Upper lobe of left lung (tissue), 4 donors: ENCODE data around the gene LSP1.

ENCODE experiments used
- POLR2AphosphoS5 ChIP-seq, 2 donors: sonication (generic); formaldehyde crosslinking; IDR thresholded peaks; one replicate each; pipeline ENCODE4 v1.5.1; 2017; ENCODE audit warnings: antibody characterized with exemption in 2 of 2
- TF ChIP-seq, protein P1 (sequence below), 6 experiments: fragments of 450-650 bp in 4 of 6; fragments of 200-600 bp in 2 of 6; sonication (generic) in 2 of 6; IDR thresholded peaks; one replicate each; pipeline ENCODE4 v1.5.1; 2016 to 2019; ENCODE audit warnings: antibody characterized with exemption in 6 of 6

DNA sequence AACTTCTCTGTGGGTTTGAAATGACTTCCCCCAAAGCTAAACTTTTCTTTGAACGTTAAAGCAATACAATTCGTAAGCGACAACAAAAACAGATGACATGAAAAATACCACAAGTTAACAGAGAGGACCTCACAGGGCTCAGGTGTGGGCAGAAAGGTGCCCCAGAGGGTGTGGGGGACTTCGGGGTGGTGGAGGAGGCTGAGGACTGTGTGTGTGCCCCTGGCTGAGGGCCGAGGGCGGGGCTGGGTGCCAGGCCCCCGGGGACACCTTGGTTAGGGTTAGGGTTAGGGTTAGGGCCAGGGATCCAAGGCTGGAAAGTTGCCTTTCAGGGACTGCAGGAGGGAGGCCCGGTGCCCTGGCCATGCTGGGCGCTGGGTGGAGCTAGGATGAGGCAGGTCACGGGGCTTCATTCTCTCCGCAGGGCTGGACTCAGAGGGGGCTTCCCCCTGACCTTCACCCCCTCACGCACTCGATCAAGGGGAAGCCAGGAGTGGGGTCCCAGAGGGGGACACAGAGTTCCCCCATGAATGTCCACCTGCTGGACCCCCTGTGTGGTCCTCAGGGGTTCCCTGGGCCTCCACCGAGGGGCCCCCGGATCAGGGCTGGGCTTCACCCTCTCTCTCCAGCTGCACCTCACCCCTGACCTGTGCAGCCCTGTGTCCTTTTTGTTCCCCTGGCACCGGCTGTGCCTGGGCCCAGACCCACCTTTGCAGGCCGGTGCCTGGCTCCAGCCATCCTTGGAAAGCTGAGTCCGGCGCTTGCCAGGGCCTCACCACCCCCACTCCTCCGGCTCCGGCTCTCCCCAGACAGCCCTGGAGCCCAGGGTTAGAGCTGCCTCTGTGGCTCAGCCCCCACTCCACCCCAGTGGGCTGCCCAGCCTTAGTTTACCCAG lies 7.1 kb upstream of the LSP1 start:
- TF ChIP-seq, protein P1, sequence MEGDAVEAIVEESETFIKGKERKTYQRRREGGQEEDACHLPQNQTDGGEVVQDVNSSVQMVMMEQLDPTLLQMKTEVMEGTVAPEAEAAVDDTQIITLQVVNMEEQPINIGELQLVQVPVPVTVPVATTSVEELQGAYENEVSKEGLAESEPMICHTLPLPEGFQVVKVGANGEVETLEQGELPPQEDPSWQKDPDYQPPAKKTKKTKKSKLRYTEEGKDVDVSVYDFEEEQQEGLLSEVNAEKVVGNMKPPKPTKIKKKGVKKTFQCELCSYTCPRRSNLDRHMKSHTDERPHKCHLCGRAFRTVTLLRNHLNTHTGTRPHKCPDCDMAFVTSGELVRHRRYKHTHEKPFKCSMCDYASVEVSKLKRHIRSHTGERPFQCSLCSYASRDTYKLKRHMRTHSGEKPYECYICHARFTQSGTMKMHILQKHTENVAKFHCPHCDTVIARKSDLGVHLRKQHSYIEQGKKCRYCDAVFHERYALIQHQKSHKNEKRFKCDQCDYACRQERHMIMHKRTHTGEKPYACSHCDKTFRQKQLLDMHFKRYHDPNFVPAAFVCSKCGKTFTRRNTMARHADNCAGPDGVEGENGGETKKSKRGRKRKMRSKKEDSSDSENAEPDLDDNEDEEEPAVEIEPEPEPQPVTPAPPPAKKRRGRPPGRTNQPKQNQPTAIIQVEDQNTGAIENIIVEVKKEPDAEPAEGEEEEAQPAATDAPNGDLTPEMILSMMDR (IDR thresholded peaks at IDR 0.05): no peak
- no peak for TF ChIP-seq POLR2AphosphoS5 (IDR thresholded peaks at IDR 0.05)
